NCI-H345 treated with DMSO at 0.1 percent for 48 hours (cell line): ENCODE measurements around the gene PTH1R.

Experiments used
- DNase-seq: peaks from one replicate; lab custom pipeline; 2025; ENCODE audit not compliant: unreplicated experiment; lab: John Stamatoyannopoulos, UW

Gene PTH1R

DNA sequence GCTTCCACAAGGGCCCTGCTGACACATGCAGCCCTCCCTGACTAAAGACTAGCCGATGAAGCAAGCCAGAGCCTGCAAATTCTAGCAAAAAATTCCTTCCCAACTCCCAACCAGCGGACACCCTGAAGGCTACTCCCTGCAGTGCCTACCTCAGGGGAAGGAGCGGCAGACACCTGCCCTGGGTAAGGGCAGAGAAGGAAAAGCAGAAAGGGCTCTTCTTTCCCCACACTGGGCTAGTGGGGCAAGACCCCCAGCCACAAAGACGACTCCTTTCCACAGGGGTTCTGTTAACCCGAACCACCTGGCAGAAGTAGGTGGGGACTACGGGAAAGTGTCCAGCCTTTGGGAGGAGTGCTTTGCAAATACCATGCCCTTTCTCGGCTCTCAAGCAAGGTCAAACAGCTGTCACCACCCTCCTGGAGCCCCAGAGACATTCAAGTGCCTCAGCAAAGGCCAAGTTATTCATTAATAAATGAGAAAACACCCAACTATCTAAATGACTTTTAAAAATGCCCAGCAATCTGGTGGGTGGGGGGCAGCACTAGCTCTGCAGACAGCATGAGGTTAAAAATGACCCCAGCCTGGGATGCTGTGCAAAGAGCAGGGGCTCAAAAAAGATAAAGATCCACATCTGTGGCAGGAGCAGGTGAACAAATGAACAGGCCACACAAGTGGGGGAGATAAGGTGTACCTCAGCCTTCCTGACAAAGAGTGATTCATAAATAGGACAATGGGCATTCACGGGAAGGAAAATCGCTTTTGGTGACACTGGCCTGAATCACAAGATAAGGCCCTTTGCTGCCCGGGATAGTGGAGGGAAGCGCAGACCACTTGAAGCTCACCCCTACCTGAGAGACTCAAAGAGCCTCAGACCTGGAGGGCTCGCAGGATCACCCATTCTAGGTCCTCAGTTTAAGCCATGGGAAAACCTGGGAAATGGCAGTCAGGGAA lies 66.0 kb downstream of the PTH1R start:
- DNase-seq, result no peak

DNA sequence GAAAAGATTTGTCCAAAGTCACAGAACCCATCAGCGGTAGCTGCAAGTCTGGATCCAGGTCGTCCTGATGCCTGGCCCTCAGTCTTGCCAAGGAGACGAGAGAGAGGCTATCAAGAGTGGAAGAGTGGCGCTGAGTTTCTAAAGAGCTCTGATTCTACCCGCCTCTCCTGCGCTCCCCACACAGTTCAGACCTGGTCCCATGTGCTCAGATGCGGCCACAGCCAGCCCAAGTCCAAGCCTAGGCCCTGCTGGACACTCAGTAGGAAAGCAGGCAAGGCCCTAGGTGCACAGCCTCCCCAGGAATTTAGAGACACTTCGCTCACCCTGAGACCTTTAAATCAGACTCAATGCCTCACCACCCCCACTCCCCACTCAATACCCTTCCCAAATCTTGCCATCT lies 66.7 kb downstream of the PTH1R start:
- DNase-seq, result no peak

DNA sequence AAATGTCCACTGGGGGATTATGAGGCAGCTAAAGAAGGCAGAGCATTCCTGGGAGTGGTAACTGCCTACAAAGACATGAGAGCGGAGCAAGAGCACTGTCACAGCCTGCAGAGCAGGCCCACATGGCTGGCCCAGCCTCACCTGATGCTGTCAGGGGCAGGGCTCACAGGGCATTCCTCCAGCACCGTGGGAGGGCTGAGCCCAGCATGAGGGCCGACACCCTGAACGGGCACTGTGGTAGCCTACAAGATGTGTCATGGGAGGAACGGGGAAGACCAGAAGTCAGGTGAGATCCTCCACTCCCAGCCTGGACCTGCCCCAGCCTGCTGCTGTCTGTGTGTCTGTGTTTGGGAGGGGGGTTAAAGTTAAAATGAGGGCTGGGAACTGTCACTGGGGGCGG lies 68.9 kb downstream of the PTH1R start:
- DNase-seq, result no peak

DNA sequence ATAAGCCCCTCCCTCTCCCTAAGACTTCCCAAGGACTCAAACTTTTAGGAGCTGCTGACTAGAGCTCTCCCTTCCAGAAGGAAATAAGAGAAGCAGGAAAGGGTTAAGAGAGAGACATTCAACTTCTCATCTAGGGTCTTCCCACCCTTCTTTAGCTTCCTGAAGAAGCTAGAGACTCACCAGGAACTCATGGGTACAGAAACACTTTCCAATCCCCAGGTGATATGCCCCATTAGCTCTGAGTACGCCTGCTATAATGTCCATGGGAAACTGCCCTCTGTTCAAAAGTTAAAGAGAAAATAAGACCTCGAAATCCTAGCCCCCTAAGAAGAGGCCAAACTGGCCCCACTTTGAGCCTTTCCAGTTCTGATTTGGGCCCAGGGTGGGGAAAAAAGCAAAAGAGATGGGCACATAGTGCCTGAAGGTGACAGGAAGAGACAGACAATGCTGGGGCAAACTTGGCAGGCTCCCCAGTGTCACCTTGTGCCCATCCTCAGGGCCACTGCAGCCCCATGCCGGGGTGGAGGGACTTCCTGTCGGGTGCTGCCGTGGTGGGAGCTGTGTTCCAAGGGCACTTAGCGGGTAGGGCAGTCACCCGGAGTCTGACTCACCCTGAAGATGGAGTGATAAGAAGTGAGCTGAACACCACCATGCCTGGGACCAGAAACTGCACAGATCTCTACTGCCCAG lies 69.5 kb downstream of the PTH1R start:
- no peak for DNase-seq

DNA sequence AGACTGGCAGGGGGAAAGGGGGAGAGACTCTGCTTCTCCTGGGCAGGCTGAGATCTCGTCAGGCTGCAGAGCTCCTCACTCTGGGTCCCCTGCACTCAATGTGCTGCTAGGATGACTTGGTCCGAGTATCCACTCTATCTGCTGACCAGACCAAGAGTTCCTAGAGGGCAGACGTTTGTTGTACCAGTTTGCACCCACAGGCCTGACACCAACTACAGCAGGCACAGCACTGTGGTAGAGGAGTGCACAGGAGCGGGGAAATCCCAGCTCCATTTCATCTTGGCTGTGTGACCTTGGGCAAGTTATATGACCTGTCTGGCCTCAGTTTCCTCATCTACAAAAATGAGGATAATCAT lies 70.0 kb downstream of the PTH1R start:
- no peak for DNase-seq

DNA sequence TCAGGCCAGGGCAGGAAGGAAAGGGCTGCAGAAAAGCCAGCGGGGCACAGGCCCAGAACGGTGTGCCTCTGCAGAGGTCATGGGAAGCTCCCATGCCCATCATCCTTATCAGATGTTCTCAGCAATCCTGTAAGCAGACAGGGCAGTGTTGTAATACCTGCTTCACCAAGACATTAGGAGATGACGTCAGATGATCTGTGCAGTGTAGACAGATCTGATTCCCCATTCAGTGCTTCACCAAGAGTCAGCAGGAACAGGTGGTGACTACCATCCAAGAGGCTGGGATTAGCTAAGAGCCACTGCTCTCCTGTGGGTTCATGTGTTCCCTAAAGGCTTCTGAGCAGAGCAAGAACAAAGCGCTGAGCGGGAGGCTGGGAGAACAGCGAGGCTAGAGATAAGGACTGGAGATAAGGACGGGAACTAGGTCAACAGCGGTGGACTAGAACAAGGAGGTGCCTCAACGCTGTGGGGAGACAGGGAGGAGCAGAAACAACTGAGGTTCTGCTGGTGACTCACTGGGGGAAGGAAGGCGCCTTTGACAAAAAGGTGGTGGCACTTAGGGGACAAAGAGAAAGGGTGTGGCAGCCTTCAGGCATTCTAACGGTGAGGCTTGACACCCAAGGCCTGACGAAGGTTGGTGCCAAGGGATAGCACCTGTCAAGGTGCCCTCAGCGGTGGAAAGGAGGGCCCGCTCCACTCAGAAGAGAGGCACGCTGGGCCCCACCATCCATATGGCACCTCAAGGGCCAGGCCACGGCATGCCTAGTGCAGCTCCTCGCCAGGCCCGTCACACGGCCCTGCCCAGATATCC lies 70.7 kb downstream of the PTH1R start:
- no peak for DNase-seq

DNA sequence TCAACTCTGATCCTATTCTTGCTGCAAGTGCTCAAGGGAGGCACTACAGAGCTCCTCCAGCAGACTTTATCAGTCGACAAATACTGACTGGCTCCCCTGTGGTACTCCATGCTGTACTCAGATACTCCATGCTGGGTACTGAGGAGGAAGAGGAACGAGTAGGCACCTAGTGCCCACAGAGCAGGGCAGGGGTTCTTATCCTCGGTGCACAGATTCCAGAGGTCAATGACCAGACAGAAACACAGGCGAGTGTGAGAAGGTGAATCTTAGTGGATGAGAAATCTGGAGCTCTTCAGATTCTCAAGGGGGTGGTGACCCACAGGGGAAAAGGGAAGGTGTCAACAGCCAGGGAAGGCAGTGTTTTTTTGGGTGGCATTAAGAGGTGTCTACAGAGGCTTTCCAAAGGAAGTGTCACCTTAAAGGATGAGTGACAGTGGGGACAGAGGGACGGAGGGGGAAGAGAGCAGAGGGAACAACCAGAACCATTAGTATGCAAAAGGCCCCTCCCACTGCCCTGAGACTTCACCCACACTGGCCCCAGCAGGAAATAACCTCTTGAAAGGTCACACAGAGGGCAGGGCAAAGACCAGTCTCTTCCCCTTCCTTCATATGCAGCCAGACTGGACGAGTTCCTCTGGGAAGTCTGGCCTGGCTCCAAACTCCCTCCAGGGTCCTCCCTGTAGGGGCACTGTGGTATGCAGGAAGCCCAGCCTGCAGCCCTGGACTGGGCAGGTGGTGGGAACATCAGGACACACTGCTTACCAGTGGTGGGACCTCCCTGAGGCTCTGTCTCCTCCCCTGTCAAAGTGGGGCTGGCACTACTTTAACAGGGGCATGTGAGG lies 71.5 kb downstream of the PTH1R start:
- no peak for DNase-seq

DNA sequence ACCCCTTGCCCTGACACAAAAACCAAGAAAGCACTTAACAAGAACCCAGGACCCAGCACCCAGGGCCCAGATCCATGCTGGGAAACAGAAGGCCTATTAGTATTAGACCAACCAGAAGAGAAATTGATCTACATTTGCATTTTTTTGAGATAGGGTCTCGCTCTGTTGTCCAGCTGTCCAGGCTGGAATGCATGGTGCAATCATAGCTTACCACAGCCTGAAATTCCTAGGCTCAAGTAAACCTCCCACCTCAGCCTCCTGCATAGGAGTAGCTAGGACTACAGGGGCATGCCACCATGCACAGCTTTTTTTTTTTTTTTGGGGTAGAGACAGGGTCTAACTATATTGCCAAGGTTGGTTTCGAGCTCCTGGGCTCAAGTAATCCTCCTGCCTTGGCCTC lies 72.7 kb downstream of the PTH1R start:
- no peak for DNase-seq

DNA sequence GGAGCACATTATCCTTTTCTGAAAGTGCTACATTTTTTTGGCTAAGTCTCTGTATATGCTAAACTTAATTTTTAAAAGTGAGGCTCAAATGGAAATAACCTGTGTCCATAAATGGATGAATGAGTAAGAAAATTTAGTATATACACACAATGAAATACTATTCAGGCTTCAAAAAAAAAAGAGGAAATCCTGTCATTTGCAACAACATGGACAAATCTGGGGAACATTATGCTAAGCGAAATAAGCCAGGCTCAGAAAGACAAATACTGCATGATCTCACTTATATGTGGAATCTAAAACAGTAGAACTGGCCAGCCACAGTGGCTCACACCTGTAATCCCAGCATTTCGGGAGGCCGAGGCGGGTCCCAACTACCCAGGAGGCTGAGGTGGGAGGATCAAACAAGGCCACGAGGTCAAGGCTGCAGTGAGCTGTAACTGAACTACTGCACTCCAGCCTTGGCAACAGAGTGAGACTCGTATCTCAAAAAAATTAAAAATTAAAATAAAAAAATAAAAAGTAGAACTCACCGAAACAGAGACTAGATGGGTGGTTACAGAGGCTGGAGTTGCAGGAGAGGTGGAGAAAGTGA lies 73.2 kb downstream of the PTH1R start:
- DNase-seq, result no peak

DNA sequence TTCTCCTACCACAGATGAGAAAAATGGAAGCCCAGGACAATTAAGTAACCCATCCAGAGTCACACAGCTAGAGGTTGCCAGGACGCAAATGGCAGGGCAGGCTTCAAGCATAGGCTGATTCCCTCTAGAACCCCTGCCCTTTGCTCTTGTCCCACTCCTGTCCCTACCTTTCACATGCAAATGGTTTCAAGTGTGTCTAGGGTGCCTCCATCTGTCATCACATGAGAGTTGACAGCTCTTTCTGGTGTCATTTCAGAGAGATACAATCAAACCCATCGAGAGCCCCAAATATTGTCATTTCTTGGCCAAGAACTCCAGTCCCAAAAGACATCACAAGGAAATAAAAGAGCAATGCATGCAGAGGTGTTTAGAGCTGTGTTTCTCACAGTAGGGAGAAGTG lies 75.3 kb downstream of the PTH1R start:
- no peak for DNase-seq
